HK-2 (cell line): ENCODE results near the gene THAP2.

Source experiments
- DNase-seq: peaks from one replicate; pipeline ENCODE4 v3.0.0-alpha.2; 2018; ENCODE audit not compliant: unreplicated experiment

Gene THAP2

DNA sequence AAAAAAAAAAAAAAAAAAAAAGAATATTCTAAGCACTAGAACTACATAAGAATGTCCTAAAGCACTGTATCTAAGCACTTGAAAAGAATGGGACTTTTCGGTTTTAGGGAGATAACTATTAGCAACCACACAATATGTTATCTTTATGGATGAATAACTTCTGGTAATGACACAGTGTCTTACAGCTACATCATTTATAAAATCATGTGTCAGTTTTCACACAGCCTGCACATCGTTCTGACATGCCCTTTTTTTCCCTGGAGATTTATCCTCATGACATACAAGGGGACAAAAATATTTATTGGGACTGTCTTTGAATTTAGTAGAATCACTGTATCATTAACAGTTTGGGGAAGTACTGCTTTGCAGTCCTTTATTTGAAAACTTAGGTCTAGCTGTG lies 39.1 kb downstream of the THAP2 start:
- DNase-seq: no peak

DNA sequence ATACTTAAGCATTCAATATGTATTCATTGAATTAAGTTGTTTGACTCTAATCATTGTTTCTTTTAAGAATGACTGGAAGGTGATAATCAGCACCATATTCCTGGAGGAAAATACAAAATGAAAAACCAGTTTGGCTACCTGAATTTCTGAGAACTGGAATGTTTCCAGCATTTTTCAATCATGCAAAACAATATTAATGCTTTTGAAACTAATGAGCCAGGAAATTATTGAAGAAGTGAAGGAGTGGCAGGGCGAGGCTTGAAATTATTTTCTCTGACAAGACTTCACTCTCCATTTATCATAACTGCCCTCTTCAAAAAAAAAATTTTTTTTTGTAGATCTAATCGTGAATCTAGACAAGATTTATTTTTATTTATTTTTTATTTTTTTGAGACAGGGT lies 40.8 kb downstream of the THAP2 start:
- DNase-seq: no peak

GRCh38 chr12:71708658-71709057 lies 44.6 kb downstream of the THAP2 start:
- DNase-seq: no peak

DNA sequence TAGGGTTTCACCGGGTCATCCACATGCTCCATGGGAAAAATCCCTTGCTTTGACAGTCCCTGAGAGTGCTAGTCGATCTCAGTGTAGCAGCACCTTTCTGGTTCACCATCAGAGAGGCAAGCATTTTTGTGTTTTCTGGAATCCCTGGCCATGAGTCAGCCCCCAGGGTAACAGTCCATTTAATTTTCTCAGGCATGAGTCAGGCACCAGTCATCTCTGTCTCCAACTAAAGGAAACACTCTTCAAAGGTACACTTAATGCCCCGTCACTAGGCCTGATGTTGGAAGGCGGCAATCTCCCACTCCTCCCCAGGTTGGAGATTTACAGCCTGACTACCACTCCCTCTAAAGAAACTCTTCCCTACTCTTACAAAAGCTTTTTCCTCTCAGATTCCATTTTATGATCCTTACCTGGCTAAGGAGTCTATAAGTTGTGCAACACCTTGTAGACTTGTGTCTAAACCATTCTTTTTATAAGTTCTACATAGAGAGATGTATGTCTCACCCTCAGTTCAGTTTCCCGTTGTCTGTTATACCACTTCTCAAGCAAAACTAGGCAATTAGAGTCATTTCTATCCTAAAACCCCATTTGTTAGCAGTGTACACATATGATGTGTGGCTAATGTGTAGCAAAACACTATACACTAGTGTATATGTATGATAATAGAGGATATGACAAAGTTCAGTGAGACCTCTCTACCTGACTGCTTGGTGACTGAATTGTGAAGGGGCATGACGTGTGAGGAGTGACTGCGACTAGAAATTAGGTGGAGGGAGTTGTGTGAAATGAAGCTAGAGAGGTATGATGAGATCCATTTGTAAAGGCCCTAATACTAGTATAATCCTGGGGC lies 46.4 kb downstream of the THAP2 start:
- peak; percentile 65 for DNase-seq

- DNase-seq: no peak
Measured at GRCh38 chr12:71718611-71719010, 54.5 kb downstream of the THAP2 start.

- DNase-seq: no peak
Measured at GRCh38 chr12:71719647-71720370, 55.7 kb downstream of the THAP2 start.

DNA sequence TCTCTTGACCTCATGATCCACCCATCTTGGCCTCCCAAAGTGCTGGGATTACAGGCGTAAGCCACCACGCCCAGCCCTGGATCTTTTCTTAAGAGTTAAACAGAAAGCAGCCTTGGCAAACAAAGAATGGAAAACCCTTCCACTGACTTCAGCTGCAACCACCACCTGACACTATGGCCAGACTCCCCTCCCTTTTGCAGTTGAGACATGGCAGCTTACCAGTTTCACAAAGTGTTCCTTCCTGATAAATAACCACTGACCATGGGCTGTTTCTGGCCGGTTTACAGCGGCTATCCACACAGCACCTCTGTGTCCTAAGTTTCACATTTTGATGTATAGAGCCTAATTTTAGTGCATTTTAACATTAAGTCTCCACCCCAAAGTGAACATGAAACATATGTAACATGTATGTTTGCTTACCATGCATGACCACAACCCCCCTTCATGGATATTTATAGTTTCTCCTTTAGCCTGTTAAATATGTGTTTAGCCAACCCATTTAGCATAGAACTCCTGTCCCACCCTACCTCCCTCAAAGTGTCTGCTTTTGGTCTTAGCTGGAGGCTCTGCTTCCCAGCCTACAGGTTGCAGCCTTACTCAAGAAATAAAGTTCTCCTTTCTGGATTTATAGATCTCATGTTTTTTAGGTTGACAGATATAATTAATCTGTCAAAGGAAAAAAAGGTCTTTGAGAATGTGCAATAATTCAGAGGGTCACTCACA lies 57.8 kb downstream of the THAP2 start:
- no peak for DNase-seq

DNA sequence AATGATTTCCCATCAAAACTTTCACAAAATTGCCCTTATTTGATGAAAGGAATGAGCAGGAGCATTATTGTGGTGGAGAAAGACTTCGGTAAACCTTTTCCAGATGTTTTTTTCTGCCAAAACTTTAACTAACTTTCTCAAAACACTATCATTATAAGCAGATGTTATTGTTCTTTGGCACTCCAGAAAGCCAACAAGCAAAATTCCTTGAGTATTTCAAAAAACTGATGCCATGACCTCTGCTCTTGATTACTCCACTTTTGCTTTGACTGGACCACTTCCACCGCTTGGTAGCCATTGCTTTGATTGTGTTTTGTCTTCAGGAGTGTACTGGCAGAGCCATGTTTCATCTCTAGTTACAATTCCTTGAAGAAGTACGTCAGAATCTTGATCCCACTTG lies 60.9 kb downstream of the THAP2 start:
- no peak for DNase-seq

DNA sequence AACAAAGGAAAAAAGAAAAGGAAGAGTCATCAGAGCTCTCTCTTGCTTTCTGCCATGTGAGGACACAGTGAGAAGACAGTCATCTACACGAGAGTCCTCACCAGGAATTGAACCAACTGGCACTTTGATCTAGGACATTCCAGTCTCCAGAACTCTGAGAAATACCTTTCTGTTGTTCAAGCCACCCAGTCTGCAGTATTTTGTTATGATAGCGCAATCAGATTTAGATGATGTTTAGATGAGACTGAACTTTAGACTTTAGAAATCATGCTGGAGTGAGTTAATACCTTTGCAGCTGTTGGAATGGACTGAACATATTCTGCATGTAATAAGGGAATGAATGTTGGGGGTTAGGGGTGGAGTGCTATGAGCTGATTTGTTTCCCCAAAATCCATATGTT lies 62.4 kb downstream of the THAP2 start:
- DNase-seq: no peak

DNA sequence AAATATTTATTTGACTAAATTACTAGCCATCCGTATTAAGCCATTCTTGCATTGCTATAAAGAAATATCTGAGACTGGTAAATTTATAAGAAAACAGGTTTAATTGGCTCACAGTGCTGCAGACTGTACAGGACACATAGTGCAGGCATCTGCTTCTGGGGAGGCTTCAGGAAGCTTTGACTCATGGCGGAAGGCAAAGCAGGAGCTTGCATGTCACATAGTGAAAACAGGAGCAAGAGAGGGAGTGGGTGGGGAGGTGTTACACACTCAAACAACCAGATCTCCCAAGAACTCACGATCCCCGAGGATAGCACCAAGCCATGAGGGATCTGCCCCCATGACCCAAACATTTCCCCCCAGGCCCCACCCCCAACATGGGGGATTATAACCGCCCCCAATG lies 63.9 kb downstream of the THAP2 start:
- no peak for DNase-seq
